ENCODE results near the gene USH2A.

The USH2A gene

DNA sequence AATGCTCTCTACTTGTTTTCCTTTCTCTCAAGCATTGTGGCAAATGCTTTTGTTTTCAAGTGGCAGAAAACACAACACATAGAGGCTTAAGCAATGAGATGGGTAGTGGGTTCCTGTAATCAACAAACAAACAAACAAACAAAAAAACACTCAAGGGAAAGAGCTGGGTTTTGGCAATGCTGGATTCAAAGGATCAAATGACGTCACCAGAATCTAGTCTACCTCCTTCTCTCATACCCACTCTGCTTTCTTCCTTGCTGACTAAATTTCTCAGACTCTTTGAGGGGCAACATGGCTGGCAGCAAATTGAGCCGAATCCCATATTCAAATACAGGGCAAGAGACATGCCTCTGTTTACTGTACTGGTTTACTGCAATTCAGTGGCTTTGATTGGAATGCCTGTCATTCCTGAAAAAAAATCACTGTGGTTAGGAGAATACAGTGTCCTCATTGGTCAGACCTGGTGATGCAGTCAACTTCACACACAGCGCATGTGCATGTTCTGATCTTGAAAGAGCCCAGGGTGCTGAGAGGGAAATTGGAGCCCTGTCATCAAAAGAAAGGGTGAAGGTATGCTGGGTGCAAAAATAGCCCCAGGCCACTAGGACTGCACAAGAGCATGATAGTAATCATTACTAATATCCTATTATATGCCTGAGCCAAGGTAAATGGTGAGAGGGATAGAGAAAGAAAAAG lies 500.0 kb downstream of the USH2A start:
- DNase-seq: no peak

GRCh38 chr1:215911406-215911968 lies 511.8 kb downstream of the USH2A start:
- DNase-seq: no peak

GRCh38 chr1:215905493-215906115 lies 517.6 kb downstream of the USH2A start:
- DNase-seq: no peak

DNA sequence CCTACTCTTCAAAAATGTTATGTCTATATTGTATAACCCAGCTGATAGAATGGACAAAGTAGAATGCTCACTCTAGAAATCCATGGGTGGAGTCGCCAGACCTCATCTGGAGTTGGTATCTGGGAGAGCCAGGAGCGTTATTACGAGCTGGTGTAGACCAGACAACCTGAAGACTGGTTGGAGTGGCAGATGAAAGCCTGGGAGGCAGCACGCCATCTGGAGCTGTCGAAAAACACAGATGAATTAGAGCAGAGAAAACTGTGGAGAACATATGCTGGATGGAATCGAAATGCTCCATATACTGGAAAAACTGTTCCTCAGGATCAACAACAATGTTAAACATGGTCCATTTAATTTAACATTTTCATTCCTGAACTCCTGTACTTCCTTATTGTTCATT lies 522.6 kb downstream of the USH2A start:
- no peak for DNase-seq

- DNase-seq: no peak
Observed at GRCh38 chr1:215899901-215900300, 523.3 kb downstream of the USH2A start.

- no peak for DNase-seq
Observed at GRCh38 chr1:215895893-215896292, 527.4 kb downstream of the USH2A start.

GRCh38 chr1:215895276-215895675 lies 528.0 kb downstream of the USH2A start:
- no peak for DNase-seq

DNA sequence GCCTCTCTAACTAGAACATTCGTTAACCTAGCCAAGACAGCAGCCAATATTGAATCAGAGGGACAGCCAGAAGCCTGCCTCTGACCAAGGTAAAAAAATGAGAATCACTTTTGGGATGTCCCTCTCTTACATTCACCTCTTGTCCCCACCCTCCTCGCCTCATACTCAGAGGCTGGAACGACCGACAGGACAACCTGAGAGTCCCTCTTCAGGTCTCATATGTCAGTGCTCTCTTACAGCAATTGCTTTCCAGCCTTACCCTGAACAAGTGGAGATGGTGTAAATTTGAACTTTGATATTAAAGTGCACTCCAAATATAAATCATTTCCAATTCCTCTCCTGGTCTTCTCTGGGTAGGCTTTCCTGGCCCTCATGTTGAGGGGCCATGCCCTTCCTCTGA lies 528.6 kb downstream of the USH2A start:
- no peak for DNase-seq

DNA sequence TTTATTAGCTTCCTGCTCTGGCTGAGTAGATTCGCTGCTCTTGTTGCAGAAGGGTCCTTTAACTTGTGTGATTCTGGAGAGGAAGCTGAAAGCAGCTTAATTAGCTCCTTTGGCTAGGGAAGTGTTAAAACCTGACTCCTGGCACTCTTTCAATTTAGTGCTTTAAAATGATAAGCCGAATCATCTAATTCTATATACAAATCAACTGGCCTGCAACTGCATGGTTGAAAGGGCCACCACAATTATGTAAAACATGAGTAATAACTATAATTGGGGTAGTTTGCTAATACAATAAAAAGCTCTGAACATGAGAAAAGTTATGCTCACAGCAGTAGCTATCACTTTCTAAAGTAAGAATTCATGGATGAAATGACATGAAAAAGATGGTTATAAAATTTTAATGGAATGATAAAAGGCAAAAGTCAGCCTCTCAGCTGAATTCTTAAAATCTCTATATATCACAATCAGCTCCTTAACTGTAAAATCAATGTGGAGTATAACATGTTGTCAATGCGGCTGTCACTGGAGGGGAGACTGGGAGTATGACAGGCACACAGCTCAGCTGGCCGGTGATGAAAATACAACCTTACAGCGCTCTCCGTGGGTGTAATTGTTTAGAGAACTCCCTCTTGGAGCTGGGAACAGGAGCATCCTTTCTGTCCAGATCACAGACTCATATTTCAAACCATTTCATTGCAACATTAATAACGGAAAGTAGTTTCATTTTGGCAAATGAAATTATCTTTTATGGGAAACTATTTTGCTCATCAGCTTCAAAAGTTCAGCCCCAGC lies 531.8 kb downstream of the USH2A start:
- no peak for DNase-seq

GRCh38 chr1:215890438-215890837 lies 532.8 kb downstream of the USH2A start:
- DNase-seq: no peak

- DNase-seq: no peak
Observed at GRCh38 chr1:215889871-215890270, 533.4 kb downstream of the USH2A start.

DNA sequence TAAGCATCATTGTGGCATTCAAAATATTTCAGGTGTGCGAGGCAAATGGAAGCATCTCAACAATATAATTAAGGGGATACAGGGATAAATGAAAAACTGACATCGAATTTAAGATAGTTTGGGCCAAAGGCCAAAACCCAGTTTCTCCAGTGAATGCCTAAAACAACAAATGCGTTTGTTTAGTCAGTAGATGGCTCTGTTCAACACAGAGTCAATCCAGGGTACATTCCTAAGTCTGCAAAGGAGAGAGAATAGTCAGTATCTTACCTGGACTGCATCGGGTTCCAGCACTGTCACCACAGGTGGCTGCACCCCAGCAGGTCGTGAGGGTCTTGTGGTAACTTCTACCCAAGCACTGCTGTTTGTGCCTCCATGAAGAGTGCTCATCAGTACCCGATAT lies 535.1 kb downstream of the USH2A start:
- DNase-seq: no peak

DNA sequence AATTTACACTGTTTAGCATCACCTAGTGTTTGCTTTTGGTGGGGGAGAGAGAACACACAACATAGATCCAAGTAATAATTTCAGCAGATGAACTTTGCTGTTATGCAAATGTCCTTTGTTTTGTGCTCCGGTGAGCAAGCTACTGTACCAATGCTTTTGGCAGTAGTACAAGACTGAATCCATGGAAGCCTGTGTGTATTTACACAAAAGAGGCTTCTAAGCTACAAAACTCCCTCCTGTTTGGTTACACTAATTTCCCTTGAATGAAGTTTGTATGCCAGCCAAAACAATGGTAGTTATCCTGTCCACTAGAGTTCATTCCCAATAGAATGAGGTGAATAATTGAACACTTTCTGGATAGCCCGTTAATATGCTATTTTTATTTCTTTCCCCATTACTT lies 535.6 kb downstream of the USH2A start:
- DNase-seq: no peak

DNA sequence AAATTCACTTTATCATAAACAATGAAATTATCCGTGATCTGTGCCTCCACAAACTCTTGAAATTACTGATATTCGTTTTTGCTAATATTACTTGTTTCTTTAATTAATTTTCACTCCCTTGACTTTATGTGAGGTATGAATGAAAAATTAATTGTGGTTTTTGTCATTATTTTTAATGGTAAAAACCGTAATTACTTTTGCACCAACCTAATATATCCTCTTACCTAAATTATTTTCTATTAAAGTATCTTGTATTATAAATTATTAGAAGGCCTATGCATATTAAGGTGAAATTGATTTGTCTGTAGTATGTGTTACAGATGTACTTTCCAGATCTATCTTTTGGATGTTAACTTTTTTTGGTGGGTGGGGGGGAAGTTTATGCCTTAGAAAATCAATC lies 540.2 kb downstream of the USH2A start:
- no peak for DNase-seq

- DNase-seq: no peak
Observed at GRCh38 chr1:215878843-215879242, 544.4 kb downstream of the USH2A start.

GRCh38 chr1:215878128-215878527 lies 545.1 kb downstream of the USH2A start:
- no peak for DNase-seq

GRCh38 chr1:215877452-215877951 lies 545.7 kb downstream of the USH2A start:
- no peak for DNase-seq

GRCh38 chr1:215875712-215876111 lies 547.5 kb downstream of the USH2A start:
- DNase-seq: no peak

DNA sequence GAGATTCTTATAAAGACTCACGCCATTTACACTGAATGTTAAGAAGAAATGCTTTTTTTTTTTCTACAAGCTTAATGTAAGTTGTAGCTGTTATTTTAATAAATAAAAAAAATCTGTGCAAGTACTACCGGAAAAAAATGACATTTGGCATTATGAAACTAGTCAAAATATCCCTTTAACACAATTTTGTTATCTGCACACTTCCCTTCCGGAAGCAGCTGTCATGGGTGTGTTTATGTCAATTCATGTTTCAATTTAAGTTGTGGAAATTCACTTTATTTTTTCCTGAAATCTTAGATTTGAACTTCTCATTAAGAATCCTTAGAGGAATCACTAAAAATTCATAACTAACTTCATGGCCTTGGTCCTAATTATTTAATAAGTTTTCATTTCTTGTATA lies 548.0 kb downstream of the USH2A start:
- DNase-seq: no peak

DNA sequence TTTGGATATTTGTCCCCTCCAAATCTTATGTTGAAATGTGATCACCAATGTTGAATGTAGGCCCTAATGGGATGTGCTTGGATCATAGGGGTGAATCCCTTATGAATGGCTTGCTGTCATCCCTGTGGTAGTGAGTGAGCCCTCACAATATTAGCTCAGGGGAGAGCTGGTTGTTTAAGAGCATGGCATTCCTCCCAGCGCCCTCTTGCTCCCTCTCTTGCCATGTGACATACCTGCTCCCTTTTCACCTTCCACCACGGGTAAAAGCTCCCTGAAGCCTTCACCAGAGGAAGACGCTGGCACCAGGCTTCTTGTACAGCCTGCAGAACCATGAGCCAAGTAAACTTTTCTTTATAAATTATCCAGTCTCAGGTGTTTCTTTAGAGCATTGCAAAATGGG lies 550.6 kb downstream of the USH2A start:
- no peak for DNase-seq

GRCh38 chr1:215868500-215868899 lies 554.7 kb downstream of the USH2A start:
- no peak for DNase-seq

DNA sequence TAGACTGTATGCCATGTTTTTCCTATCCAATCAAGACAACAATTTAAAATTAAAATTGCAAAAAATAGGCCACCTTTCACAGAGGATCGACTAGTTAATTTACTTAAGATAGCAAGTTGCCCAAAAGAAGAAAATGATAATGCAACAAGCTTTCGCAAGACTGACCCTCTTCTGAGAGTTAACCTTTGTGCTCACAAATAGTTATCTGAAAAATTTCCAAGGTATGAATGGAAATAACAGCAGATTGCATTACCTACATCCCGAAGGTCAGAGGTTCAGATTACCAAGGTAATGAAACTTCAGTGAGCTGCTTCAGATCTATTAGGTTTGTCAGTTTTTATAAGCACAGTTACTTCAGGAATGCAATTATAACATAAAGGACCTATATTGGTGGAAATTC lies 558.2 kb downstream of the USH2A start:
- no peak for DNase-seq

DNA sequence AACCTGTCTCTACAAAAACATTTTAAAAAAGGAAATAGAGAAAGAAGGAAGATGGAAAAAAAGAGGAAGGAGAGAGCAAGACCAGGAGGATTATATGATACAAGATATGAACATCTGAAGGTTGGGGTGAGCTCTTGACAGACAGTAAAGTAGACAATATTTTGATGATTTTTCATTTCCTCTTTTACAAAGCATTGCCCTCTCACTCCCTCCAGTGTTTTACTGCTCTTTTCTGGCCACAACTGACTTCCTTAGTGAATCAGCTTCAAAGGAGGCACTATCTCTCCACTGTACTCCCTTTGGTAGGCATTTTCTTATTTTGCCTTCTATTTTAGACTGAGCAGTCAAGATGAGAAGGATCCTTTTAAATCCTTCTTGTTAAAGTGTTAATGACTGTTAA lies 559.5 kb downstream of the USH2A start:
- DNase-seq: no peak

DNA sequence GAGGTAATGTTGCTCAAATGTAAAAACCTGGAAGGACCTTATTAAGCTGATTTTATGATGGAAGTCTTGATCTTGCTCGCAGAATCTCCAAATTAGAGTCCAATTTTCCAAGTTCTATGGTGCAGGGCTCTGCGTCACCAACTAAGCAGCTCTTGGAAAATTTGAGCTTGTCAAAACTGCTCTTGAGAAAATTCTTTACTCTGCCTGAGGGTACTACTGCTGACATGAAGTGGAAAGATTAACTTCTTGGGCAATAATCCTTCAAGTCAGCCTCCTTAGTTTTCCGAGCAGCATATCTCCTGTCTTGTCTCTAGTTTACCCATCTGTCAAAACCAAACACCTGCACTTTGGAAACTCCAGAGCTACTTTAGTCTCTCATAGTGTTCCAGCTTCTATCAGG lies 562.4 kb downstream of the USH2A start:
- DNase-seq: no peak

All from effector CD8-positive, alpha-beta T cell (primary cell).